GM12891 (cell line): Measurements from ENCODE around the gene PINLYP.

Experiments used
- DNase-seq: peaks from one replicate; pipeline ENCODE4 v3.0.0; 2011; ENCODE audit warnings: low spot score; ENCODE audit not compliant: insufficient read length
- FAIRE-seq: peaks from 2 replicates; lab custom pipeline; 2011; peaks lifted over from hg19 to GRCh38; lab: Jason Lieb, UNC
- PAX5 ChIP-seq: IDR thresholded peaks from 2 replicates; pipeline ENCODE4 v1.6.1; 2011; ENCODE audit warnings: low read length, moderate library complexity, mild to moderate bottlenecking; ENCODE audit not compliant: insufficient read depth, severe bottlenecking
- POLR2A ChIP-seq: IDR thresholded peaks from 2 replicates; pipeline ENCODE4 v1.6.1; 2011; ENCODE audit warnings: low read depth, low read length, control low read depth
- POLR2AphosphoS5 ChIP-seq: IDR thresholded peaks from 2 replicates; pipeline ENCODE4 v1.6.1; 2011; ENCODE audit warnings: low read depth, low read length, control low read depth
- POU2F2 ChIP-seq: IDR thresholded peaks from 2 replicates; pipeline ENCODE4 v1.6.1; 2011; ENCODE audit warnings: low read depth, mild to moderate bottlenecking, control low read depth, low read length, moderate library complexity
- SPI1 ChIP-seq: IDR thresholded peaks from 2 replicates; pipeline ENCODE4 v1.6.1; 2011; ENCODE audit warnings: low read depth, low read length, control low read depth
- TAF1 ChIP-seq: IDR thresholded peaks from 2 replicates; pipeline ENCODE4 v1.6.1; 2011; ENCODE audit warnings: low read depth, low read length, control low read depth

Gene PINLYP

GRCh38 chr19:43631491-43631890 is 55.9 kb downstream of the PINLYP start:
- DNase-seq (no peak), FAIRE-seq (no peak)
- TF ChIP-seq SPI1 = no peak
- no peak for TF ChIP-seq TAF1
- no peak for TF ChIP-seq PAX5
- TF ChIP-seq POLR2A = no peak
- TF ChIP-seq POLR2AphosphoS5 = no peak
- TF ChIP-seq POU2F2 = no peak
